GM15510 (cell line): ENCODE results near the gene CLNK.

Experiments used
- POLR2A ChIP-seq: IDR thresholded peaks from 3 replicates; pipeline ENCODE4 v1.6.1; 2011; ENCODE audit warnings: borderline replicate concordance; ENCODE audit not compliant: insufficient read length; ENCODE audit errors: extremely low read depth

The CLNK gene, protein sequence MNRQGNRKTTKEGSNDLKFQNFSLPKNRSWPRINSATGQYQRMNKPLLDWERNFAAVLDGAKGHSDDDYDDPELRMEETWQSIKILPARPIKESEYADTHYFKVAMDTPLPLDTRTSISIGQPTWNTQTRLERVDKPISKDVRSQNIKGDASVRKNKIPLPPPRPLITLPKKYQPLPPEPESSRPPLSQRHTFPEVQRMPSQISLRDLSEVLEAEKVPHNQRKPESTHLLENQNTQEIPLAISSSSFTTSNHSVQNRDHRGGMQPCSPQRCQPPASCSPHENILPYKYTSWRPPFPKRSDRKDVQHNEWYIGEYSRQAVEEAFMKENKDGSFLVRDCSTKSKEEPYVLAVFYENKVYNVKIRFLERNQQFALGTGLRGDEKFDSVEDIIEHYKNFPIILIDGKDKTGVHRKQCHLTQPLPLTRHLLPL

GRCh38 chr4:10684631-10685030 is at the start of gene CLNK:
Gene CLNK (minus strand): TSS chr4:10684768. CDS start chr4:10667869, 16,899 bp downstream.
- TF ChIP-seq POLR2A, result peak; percentile 61

GRCh38 chr4:10733481-10734062 is 49.0 kb upstream of the CLNK start:
- no peak for TF ChIP-seq POLR2A

DNA sequence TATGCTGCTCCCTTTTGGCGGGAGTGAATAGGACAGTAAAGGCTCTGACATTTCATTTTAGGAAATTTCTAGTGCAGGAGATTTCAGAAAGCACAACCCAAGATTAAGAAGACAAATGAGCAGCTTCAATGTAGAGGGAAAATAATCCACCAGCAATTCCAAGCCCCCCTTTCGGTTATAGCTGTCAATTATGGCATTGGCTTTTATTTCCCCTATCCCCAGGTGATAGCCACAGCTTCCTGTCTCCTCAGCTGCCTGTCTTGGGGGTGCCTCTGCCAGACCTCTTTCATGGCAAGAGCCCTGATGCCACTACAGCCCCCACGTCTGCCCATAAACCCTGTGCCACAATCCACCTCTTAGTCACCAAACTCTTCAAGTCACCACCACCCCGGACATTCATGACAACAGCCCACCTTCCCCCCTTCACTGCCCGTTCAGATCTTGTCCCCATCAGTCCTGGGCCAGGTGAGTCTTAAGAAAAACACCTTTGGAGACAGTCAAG is 48.4 kb upstream of the CLNK start:
- no peak for TF ChIP-seq POLR2A

GRCh38 chr4:10732235-10732913 is 47.8 kb upstream of the CLNK start:
- TF ChIP-seq POLR2A, result no peak

GRCh38 chr4:10731690-10732089 is 47.1 kb upstream of the CLNK start:
- no peak for TF ChIP-seq POLR2A

DNA sequence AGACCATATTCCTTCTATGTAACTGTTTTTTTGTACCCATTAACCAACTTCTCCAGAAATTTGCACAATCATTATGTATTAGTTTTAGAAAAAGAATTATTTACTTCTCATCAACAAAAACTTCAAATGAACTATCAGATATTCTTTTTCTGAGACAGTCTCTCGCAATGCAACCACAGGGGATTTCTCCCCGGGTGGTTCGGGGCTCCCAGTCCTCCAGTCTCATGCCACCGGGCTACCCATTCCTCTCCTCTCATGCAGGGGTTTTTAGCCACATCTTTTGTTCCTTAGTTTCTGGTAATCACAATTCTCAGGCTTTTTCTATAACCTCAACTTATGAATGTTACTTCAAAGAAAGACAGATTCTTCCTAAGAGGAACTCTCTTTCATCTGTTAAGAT is 46.6 kb upstream of the CLNK start:
- TF ChIP-seq POLR2A, result no peak

DNA sequence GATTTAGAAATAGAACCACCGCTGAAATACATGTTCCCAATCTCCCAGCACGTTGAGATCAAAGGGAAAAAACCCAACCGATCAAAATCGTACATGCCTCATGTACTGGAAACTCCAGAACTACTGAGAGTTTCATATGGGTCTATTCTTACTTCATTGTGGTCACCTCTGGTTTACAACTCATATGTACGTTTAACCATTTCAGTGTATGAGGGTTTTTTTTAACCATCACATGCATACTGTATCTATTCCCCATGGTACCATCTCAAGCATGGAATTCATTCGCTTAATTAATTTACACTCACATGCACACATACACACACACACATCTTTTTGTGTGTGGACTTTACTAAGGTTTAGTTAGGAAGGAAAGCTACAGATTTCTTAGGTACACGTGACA is 46.0 kb upstream of the CLNK start:
- TF ChIP-seq POLR2A, result no peak

GRCh38 chr4:10730019-10730418 is 45.5 kb upstream of the CLNK start:
- TF ChIP-seq POLR2A, result no peak

DNA sequence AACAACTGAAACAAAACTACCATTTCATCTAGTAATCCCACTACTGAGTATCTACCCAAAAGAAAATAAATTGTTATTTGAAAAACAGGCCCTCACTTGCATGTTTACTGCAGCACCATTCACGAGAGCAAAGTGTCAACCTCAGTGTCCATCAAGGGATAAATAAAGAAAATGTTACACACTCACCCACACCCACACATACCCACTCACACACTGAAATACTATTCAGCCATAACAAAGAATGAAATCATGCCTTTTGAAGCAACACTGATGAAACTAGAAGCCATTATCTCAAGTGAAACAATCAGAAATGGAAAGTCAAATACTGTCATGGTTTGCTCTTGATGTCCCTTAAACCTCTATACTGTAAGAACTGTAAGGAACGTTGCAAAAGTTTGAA is 44.8 kb upstream of the CLNK start:
- TF ChIP-seq POLR2A, result no peak

GRCh38 chr4:10728016-10728415 is 43.4 kb upstream of the CLNK start:
- TF ChIP-seq POLR2A, result no peak

GRCh38 chr4:10727140-10727880 is 42.7 kb upstream of the CLNK start:
- no peak for TF ChIP-seq POLR2A

GRCh38 chr4:10722957-10723356 is 38.4 kb upstream of the CLNK start:
- TF ChIP-seq POLR2A, result no peak

- no peak for TF ChIP-seq POLR2A
Observed at GRCh38 chr4:10721616-10722015, 37.0 kb upstream of the CLNK start.

- no peak for TF ChIP-seq POLR2A
Observed at GRCh38 chr4:10716163-10716562, 31.6 kb upstream of the CLNK start.

DNA sequence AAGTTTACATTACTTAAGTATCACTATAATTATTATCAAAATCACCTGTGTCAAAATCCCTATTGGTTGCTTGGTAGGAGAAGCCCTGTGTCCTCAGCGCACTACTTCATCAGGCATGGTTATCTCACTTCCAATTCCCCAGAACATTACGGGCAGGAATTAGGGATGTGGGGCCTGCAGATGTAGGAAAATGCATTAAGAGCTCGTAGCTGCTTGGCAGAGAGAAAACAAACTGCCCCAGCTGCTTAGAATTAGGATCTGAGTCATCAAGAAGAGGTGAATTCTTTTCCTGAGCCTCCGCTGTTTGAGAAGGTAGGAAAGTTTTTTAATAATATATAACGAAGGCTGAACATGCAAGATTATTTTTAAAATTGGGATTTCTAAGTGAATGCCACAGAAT is 31.1 kb upstream of the CLNK start:
- no peak for TF ChIP-seq POLR2A
